ENCODE measurements around the gene RAB4A.
A peak's percentile ranks its signal among the peaks of the same experiment; 100 is the strongest.

RAB4A gene

GRCh38 chr1:229334269-229334668 lies 63.4 kb downstream of the RAB4A start (continued):
- TF ChIP-seq OSR2 (tag by site-specific recombination; IDR thresholded peaks at IDR 0.05), result no peak
- 0 out of 2 replicates have a peak, but pooled peaks have one; percentile 23 for TF ChIP-seq ZNF837 (tag by site-specific recombination; IDR thresholded peaks at IDR 0.05)
- 0 out of 2 replicates have a peak, but pooled peaks have one; percentile 16 for TF ChIP-seq ZNF518A (tag by site-specific recombination; conservative IDR thresholded peaks at IDR 0.05; ENCODE audit: low read depth)
- TF ChIP-seq ZNF510 (tag by site-specific recombination; IDR thresholded peaks at IDR 0.05; ENCODE audit: insufficient replicate concordance), result peak; percentile 11

DNA sequence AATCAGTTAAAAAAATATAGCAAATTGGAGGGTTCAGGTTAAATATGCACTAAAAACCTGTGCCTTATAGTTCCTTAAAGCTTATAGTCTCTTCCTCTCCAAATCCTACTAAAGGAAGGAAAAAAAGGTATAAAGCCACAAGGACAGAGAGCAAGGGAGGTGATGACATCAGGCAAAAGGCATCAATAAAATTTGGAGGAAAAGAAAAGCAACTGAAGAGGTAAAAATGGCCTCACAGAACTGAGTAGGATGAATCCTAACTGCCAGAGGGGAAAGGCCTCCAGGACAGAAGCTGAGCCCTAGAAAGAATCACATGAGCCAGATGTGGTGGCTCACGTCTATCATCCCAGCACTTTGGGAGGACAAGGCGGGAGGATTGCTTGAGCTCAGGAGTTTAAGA lies 63.8 kb downstream of the RAB4A start:
- no peak overlapping the region for H3K4me3 ChIP-seq (ENCODE audit: low read depth, low read length)
- ChIA-PET POLR2A (no interaction called here), CTCF (interaction anchor here (0.6 to 0.7 kb wide), 2 partner anchors 120 to 784 kb away, joined by 4 to 5 read pairs; no protein-coding TSS in a partner anchor)
- peaks cover 20% of the 10 kb centered on the region for H3K4me1 ChIP-seq (ENCODE audit: control insufficient read depth, insufficient read depth, low read length)
- H3K9me3 ChIP-seq (ENCODE audit: control insufficient read depth, insufficient read depth, low read depth, low read length), result no peaks in the 10 kb centered on the region
- H3K36me3 ChIP-seq (ENCODE audit: control insufficient read depth in 2 of 2, insufficient read depth in 1 of 2, low read length in 2 of 2), result peaks cover 15 to 21% of the 10 kb centered on the region in 2 experiments; a peak in 2 of 3 replicates
- TF ChIP-seq TRIM28 (IDR thresholded peaks at IDR 0.05; ENCODE audit: borderline replicate concordance, low read length) (no peak), HOXD13 (CRISPR knock-in tag; IDR thresholded peaks at IDR 0.05; ENCODE audit: borderline replicate concordance) (no peak), PRDM1 (tag by site-specific recombination; IDR thresholded peaks at IDR 0.05) (0 out of 2 replicates have a peak, but pooled peaks have one; percentile 13), ZBTB17 (tag by site-specific recombination; IDR thresholded peaks at IDR 0.05) (no peak), ZNF830 (tag by site-specific recombination; IDR thresholded peaks at IDR 0.05; ENCODE audit: low read depth) (no peak)
- H3K27ac ChIP-seq (ENCODE audit: extremely low read depth, low read depth, low read length), result no peak overlapping the region

DNA sequence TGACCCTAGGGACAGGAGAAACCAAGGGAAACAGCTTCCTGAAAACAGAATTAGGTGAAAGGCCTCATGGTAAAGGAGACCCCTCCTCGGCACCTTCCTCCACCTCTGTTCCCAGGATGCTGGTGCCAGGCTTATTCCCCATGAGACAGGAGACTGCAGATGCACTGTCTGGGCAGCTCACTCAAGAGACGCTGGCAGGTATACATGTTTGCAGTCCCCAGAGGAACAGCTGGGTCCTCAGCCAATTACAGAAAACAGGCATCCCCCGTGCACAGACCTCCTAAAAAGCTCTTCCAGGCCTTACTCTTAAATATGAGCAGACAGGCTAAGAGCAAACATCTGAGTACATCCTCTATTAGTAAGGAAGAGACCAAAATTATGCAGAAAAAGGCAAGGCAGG lies 65.4 kb downstream of the RAB4A start:
- ChIA-PET POLR2A (no interaction called here), CTCF (no interaction called here)
- H3K27ac ChIP-seq (ENCODE audit: extremely low read depth, low read depth, low read length), result no peak overlapping the region

More for the DNA sequence above, 65.4 kb downstream of the RAB4A start:
- Histone ChIP-seq H3K4me3 (ENCODE audit: low read depth, low read length) (no peak overlapping the region), H3K9me3 (ENCODE audit: control insufficient read depth, insufficient read depth, low read depth, low read length) (no peaks in the 10 kb centered on the region), H3K4me1 (ENCODE audit: control insufficient read depth, insufficient read depth, low read length) (peaks cover 29% of the 10 kb centered on the region), H3K36me3 (ENCODE audit: control insufficient read depth in 2 of 2, insufficient read depth in 1 of 2, low read length in 2 of 2) (peaks cover 11 to 19% of the 10 kb centered on the region in 2 experiments; a peak in 2 of 3 replicates)
- TF ChIP-seq ZNF169 (tag by site-specific recombination; IDR thresholded peaks at IDR 0.05), result no peak
- no peak for TF ChIP-seq ZNF596 (tag by site-specific recombination; IDR thresholded peaks at IDR 0.05)
- TF ChIP-seq, protein P1, sequence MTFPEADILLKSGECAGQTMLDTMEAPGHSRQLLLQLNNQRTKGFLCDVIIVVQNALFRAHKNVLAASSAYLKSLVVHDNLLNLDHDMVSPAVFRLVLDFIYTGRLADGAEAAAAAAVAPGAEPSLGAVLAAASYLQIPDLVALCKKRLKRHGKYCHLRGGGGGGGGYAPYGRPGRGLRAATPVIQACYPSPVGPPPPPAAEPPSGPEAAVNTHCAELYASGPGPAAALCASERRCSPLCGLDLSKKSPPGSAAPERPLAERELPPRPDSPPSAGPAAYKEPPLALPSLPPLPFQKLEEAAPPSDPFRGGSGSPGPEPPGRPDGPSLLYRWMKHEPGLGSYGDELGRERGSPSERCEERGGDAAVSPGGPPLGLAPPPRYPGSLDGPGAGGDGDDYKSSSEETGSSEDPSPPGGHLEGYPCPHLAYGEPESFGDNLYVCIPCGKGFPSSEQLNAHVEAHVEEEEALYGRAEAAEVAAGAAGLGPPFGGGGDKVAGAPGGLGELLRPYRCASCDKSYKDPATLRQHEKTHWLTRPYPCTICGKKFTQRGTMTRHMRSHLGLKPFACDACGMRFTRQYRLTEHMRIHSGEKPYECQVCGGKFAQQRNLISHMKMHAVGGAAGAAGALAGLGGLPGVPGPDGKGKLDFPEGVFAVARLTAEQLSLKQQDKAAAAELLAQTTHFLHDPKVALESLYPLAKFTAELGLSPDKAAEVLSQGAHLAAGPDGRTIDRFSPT (tag by site-specific recombination; IDR thresholded peaks at IDR 0.05), result no peak
- TF ChIP-seq ZNF600 (tag by site-specific recombination; IDR thresholded peaks at IDR 0.05), result no peak
- TF ChIP-seq GLIS2 (tag by site-specific recombination; IDR thresholded peaks at IDR 0.05), result no peak
- TF ChIP-seq ZNF660 (tag by site-specific recombination; IDR thresholded peaks at IDR 0.05), result no peak
- TF ChIP-seq ZNF555 (tag by site-specific recombination; conservative IDR thresholded peaks at IDR 0.05), result no peak
- TF ChIP-seq ZNF777 (tag by site-specific recombination; IDR thresholded peaks at IDR 0.05; ENCODE audit: borderline replicate concordance), result no peak
- no peak for TF ChIP-seq TCF7L2 (IDR thresholded peaks at IDR 0.05; ENCODE audit: borderline replicate concordance, low read depth, low read length)
- no peak for TF ChIP-seq ZNF791 (tag by site-specific recombination; IDR thresholded peaks at IDR 0.05)

Measured in HEK293 (cell line).